Measurements from ENCODE around the gene ZNF580. TPM values are rescaled to one million over a fixed set of nuclear protein-coding genes. Genes with fewer than 3 reads are reported as not detected.

ZNF580 gene
- total RNA-seq, 1 donor from 2014 or later: 2.8 TPM

GRCh38 chr19:55690109-55690768, 49.4 kb downstream of the ZNF580 start:
- Histone ChIP-seq H4K20me1 (ENCODE audit: low read depth) (peaks cover 12% of the 10 kb centered on the region), H3K27ac (no peak overlapping the region), H3K9ac (no peak overlapping the region), H3K36me3 (no peaks in the 10 kb centered on the region), H3F3A (ENCODE audit: low read depth) (no peaks in the 10 kb centered on the region), H3K27me3 (no peaks in the 10 kb centered on the region), H2AFZ (replicated peaks) (no peak overlapping the region), H3K4me3 (no peak overlapping the region), H3K79me2 (ENCODE audit: low read depth) (no peaks in the 10 kb centered on the region), H3K4me2 (no peak overlapping the region), H3K9me3 (ENCODE audit: low read depth) (no peaks in the 10 kb centered on the region), H3K4me1 (no peaks in the 10 kb centered on the region)
- no peak for DNase-seq (ENCODE audit: low spot score)
- Mint-ChIP-seq H3K27me3 (ENCODE audit: insufficient read depth, low read depth) (no peaks in the 10 kb centered on the region), H3K36me3 (peaks cover 3% of the 10 kb centered on the region), H3K4me1 (no peaks in the 10 kb centered on the region), H3K4me3 (no peak overlapping the region), H3K27ac (no peak overlapping the region), H3K9me3 (no peaks in the 10 kb centered on the region)
- TF ChIP-seq EZH2phosphoT487 (IDR thresholded peaks at IDR 0.05) (no peak), EZH2 (IDR thresholded peaks at IDR 0.05) (no peak), CTCF (IDR thresholded peaks at IDR 0.05) (no peak)

- Histone ChIP-seq H3F3A (ENCODE audit: low read depth) (no peaks in the 10 kb centered on the region), H2AFZ (replicated peaks) (no peak overlapping the region), H3K4me3 (no peak overlapping the region), H3K9me3 (ENCODE audit: low read depth) (no peaks in the 10 kb centered on the region), H3K4me1 (no peaks in the 10 kb centered on the region), H3K27me3 (no peaks in the 10 kb centered on the region), H3K79me2 (ENCODE audit: low read depth) (no peaks in the 10 kb centered on the region), H3K36me3 (no peaks in the 10 kb centered on the region), H3K4me2 (no peak overlapping the region), H3K9ac (no peak overlapping the region), H4K20me1 (ENCODE audit: low read depth) (peaks cover 8% of the 10 kb centered on the region), H3K27ac (no peak overlapping the region)
- H3K27ac Mint-ChIP-seq: no peak overlapping the region
- H3K27me3 Mint-ChIP-seq (ENCODE audit: insufficient read depth, low read depth): no peaks in the 10 kb centered on the region
- H3K9me3 Mint-ChIP-seq: no peaks in the 10 kb centered on the region
- TF ChIP-seq EZH2 (IDR thresholded peaks at IDR 0.05) (no peak), EZH2phosphoT487 (IDR thresholded peaks at IDR 0.05) (no peak), CTCF (IDR thresholded peaks at IDR 0.05) (no peak)
- H3K4me3 Mint-ChIP-seq: no peak overlapping the region
- no peaks in the 10 kb centered on the region for H3K4me1 Mint-ChIP-seq
- DNase-seq (ENCODE audit: low spot score): no peak
- peaks cover 3% of the 10 kb centered on the region for H3K36me3 Mint-ChIP-seq
These were observed 50.2 kb downstream of the ZNF580 start for GRCh38 chr19:55690769-55691545.

GRCh38 chr19:55691561-55692481, 51.0 kb downstream of the ZNF580 start:
- H4K20me1 ChIP-seq (ENCODE audit: low read depth): peaks cover 8% of the 10 kb centered on the region
- Mint-ChIP-seq H3K9me3 (no peaks in the 10 kb centered on the region), H3K27ac (no peak overlapping the region), H3K27me3 (ENCODE audit: insufficient read depth, low read depth) (peaks cover 3% of the 10 kb centered on the region), H3K4me1 (no peaks in the 10 kb centered on the region), H3K36me3 (peaks cover 7% of the 10 kb centered on the region), H3K4me3 (no peak overlapping the region)
- H3K36me3 ChIP-seq: no peaks in the 10 kb centered on the region
- H3K4me3 ChIP-seq: no peak overlapping the region
- no peaks in the 10 kb centered on the region for H3K79me2 ChIP-seq (ENCODE audit: low read depth)
- TF ChIP-seq EZH2 (IDR thresholded peaks at IDR 0.05) (no peak), EZH2phosphoT487 (IDR thresholded peaks at IDR 0.05) (no peak), CTCF (IDR thresholded peaks at IDR 0.05) (no peak)
- no peaks in the 10 kb centered on the region for H3F3A ChIP-seq (ENCODE audit: low read depth)
- no peak overlapping the region for H3K4me2 ChIP-seq
- H2AFZ ChIP-seq (replicated peaks): no peak overlapping the region
- no peaks in the 10 kb centered on the region for H3K27me3 ChIP-seq
- no peak overlapping the region for H3K27ac ChIP-seq
- no peak for DNase-seq (ENCODE audit: low spot score)
- no peaks in the 10 kb centered on the region for H3K9me3 ChIP-seq (ENCODE audit: low read depth)
- no peak overlapping the region for H3K9ac ChIP-seq
- no peaks in the 10 kb centered on the region for H3K4me1 ChIP-seq

All from neural progenitor cell (in vitro differentiated cells).